Smooth muscle cell (in vitro differentiated cells): ENCODE measurements around the gene ITGAX. TPM values are rescaled to one million over a fixed set of nuclear protein-coding genes. Genes with fewer than 3 reads are reported as not detected.
"Not testable (repeated sequence)": the region's sequence is repeated elsewhere in the genome, so short reads cannot be mapped to it uniquely, and the experiment has no call there.

Source experiments
- DNase-seq: peaks from one replicate; lab custom pipeline; 2025; ENCODE audit not compliant: unreplicated experiment; lab: John Stamatoyannopoulos, UW
- H2AFZ ChIP-seq: fragments of 200-600 bp; sonication (generic); 2 replicates; pipeline ENCODE4 v1.6.0; 2016; ENCODE audit warnings: antibody characterized with exemption, low read depth, mild to moderate bottlenecking
- H3F3A ChIP-seq: fragments of 200-600 bp; sonication (generic); 2 replicates; pipeline ENCODE4 v1.6.0; 2017; ENCODE audit warnings: antibody characterized with exemption, low read depth
- H3K27ac ChIP-seq: fragments of 200-600 bp; sonication (generic); 2 replicates; pipeline ENCODE4 v1.5.1; 2016; ENCODE audit warnings: low read depth, mild to moderate bottlenecking
- H3K27me3 ChIP-seq: fragments of 200-600 bp; sonication (generic); 2 replicates; pipeline ENCODE4 v1.6.1; 2016; ENCODE audit warnings: low read depth, mild to moderate bottlenecking
- H3K36me3 ChIP-seq: fragments of 200-600 bp; sonication (generic); 2 replicates; pipeline ENCODE4 v1.5.1; 2016; ENCODE audit warnings: low read depth
- H3K4me1 ChIP-seq: fragments of 200-600 bp; sonication (generic); 2 replicates; pipeline ENCODE4 v1.5.1; 2016; ENCODE audit warnings: low read depth
- H3K4me2 ChIP-seq: fragments of 200-600 bp; sonication (generic); 2 replicates; pipeline ENCODE4 v1.6.0; 2016; ENCODE audit warnings: mild to moderate bottlenecking
- H3K4me3 ChIP-seq: fragments of 200-600 bp; sonication (generic); 2 replicates; pipeline ENCODE4 v1.5.1; 2016; ENCODE audit warnings: mild to moderate bottlenecking
- H3K79me2 ChIP-seq: fragments of 200-600 bp; sonication (generic); 2 replicates; pipeline ENCODE4 v1.6.0; 2016; ENCODE audit warnings: low read depth, mild to moderate bottlenecking
- H3K9ac ChIP-seq: fragments of 200-600 bp; sonication (generic); 2 replicates; pipeline ENCODE4 v1.6.0; 2016; ENCODE audit warnings: low read depth
- H3K9me3 ChIP-seq: fragments of 200-600 bp; sonication (generic); replicated peaks from 2 replicates; pipeline ENCODE4 v1.5.1; 2016; ENCODE audit warnings: low read depth
- H4K20me1 ChIP-seq: fragments of 200-600 bp; sonication (generic); 2 replicates; pipeline ENCODE4 v1.6.0; 2016; ENCODE audit warnings: low read depth
- CTCF ChIP-seq: fragments of 200-600 bp; sonication (generic); IDR thresholded peaks from 2 replicates; pipeline ENCODE4 v1.5.1; 2017; ENCODE audit warnings: borderline replicate concordance, mild to moderate bottlenecking, antibody characterized with exemption; ENCODE audit not compliant: insufficient read depth, poor library complexity, severe bottlenecking
- WGBS: methylation state at CpG from one replicate; pipeline ENCODE4 v1.1.7; 2016; ENCODE audit warnings: low lambda C conversion rate; 5-methylcytosine and 5-hydroxymethylcytosine counted together
- polyA plus RNA-seq: library from polyadenylated mRNA; unstranded; fragments of >200 nt; fragmentation: Nextera tagmentation; extraction: Ambion mirVana; gene quantifications from 2 replicates; pipeline ENCODE4 v1.2.1, GENCODE V29; 2016
- total RNA-seq: library from RNA; depleted of rRNA; stranded (reverse); fragments of >200 nt; gene quantifications from 2 replicates; pipeline ENCODE4 v1.2.3, GENCODE V29; 2014

The ITGAX gene
- total and polyA plus RNA-seq, 2 experiments from 2014 or later: 0.31 TPM; not detected in 1

GRCh38 chr16:31413381-31413780 lies 58.4 kb downstream of the ITGAX start:
- H3K4me3 ChIP-seq: no peak overlapping the region
- no peaks in the 10 kb centered on the region for H3K9me3 ChIP-seq
- WGBS: 97% methylated on average over 5 of the region's 5 CpGs
- no peak for TF ChIP-seq CTCF
- no peaks in the 10 kb centered on the region for H4K20me1 ChIP-seq
- peaks cover 6% of the 10 kb centered on the region for H3K27me3 ChIP-seq
- H3K9ac ChIP-seq: no peak overlapping the region
- no peaks in the 10 kb centered on the region for H3F3A ChIP-seq
- no peak for DNase-seq
- no peaks in the 10 kb centered on the region for H3K79me2 ChIP-seq
- no peaks in the 10 kb centered on the region for H3K36me3 ChIP-seq
- H3K4me1 ChIP-seq: no peaks in the 10 kb centered on the region
- H3K4me2 ChIP-seq: no peak overlapping the region
- H3K27ac ChIP-seq: no peak overlapping the region
- H2AFZ ChIP-seq: no peak overlapping the region

GRCh38 chr16:31413943-31414342 lies 59.0 kb downstream of the ITGAX start:
- DNase-seq: no peak
- Histone ChIP-seq H3K4me1 (no peaks in the 10 kb centered on the region), H3K27me3 (peaks cover 6% of the 10 kb centered on the region), H3K36me3 (no peaks in the 10 kb centered on the region), H3K9ac (no peak overlapping the region), H3K79me2 (no peaks in the 10 kb centered on the region), H3K4me2 (no peak overlapping the region), H2AFZ (no peak overlapping the region), H3F3A (no peaks in the 10 kb centered on the region), H3K4me3 (no peak overlapping the region), H3K27ac (no peak overlapping the region), H3K9me3 (no peaks in the 10 kb centered on the region), H4K20me1 (no peaks in the 10 kb centered on the region)
- WGBS: 89% methylated on average over 4 of the region's 4 CpGs
- TF ChIP-seq CTCF: no peak

GRCh38 chr16:31414706-31415105 lies 59.7 kb downstream of the ITGAX start:
- WGBS: 84% methylated on average over 2 of the region's 4 CpGs
- H3F3A ChIP-seq: no peaks in the 10 kb centered on the region
- H3K4me1 ChIP-seq: no peaks in the 10 kb centered on the region
- H2AFZ ChIP-seq: no peak overlapping the region
- peaks cover 6% of the 10 kb centered on the region for H3K27me3 ChIP-seq
- no peaks in the 10 kb centered on the region for H3K79me2 ChIP-seq
- no peaks in the 10 kb centered on the region for H4K20me1 ChIP-seq
- no peak overlapping the region for H3K4me2 ChIP-seq
- TF ChIP-seq CTCF: no peak
- H3K27ac ChIP-seq: no peak overlapping the region
- no peak for DNase-seq
- no peaks in the 10 kb centered on the region for H3K36me3 ChIP-seq
- no peaks in the 10 kb centered on the region for H3K9me3 ChIP-seq
- H3K4me3 ChIP-seq: no peak overlapping the region
- H3K9ac ChIP-seq: no peak overlapping the region

GRCh38 chr16:31416371-31416770 lies 61.4 kb downstream of the ITGAX start:
- Histone ChIP-seq H3K79me2 (no peaks in the 10 kb centered on the region), H3K4me1 (no peaks in the 10 kb centered on the region), H4K20me1 (no peaks in the 10 kb centered on the region), H3K9me3 (no peaks in the 10 kb centered on the region), H3K27me3 (peaks cover 6% of the 10 kb centered on the region), H3K27ac (no peak overlapping the region), H3F3A (no peaks in the 10 kb centered on the region), H3K4me2 (no peak overlapping the region), H3K36me3 (no peaks in the 10 kb centered on the region), H3K4me3 (no peak overlapping the region), H2AFZ (no peak overlapping the region), H3K9ac (no peak overlapping the region)
- TF ChIP-seq CTCF: no peak
- 83% methylated on average over 11 of the region's 11 CpGs for WGBS
- no peak for DNase-seq

GRCh38 chr16:31417036-31417435 lies 62.1 kb downstream of the ITGAX start:
- H2AFZ ChIP-seq, H3K27ac ChIP-seq, H3K79me2 ChIP-seq, H3K27me3 ChIP-seq, DNase-seq, H3K36me3 ChIP-seq, H3K4me2 ChIP-seq, H3K4me1 ChIP-seq, H3K9ac ChIP-seq, H3K4me3 ChIP-seq, H3K9me3 ChIP-seq, H3F3A ChIP-seq, H4K20me1 ChIP-seq: not testable (repeated sequence)
- WGBS: 96% methylated on average over 2 of the region's 2 CpGs
